ENCODE measurements around the gene PCNX2.
"Not testable (repeated sequence)": the region's sequence is repeated elsewhere in the genome, so short reads cannot be mapped to it uniquely, and the experiment has no call there.

Gene PCNX2

GRCh38 chr1:233006541-233006973 lies 289.0 kb downstream of the PCNX2 start:
- no peak for DNase-seq (ENCODE audit: low spot score)

GRCh38 chr1:233006108-233006507 lies 289.4 kb downstream of the PCNX2 start:
- no peak for DNase-seq (ENCODE audit: low spot score)

GRCh38 chr1:233005703-233006102 lies 289.8 kb downstream of the PCNX2 start:
- no peak for DNase-seq (ENCODE audit: low spot score)

- no peak for DNase-seq (ENCODE audit: low spot score)
Measured at GRCh38 chr1:233005156-233005555, 290.4 kb downstream of the PCNX2 start.

- no peak for DNase-seq (ENCODE audit: low spot score)
Measured at GRCh38 chr1:233004451-233004850, 291.1 kb downstream of the PCNX2 start.

- DNase-seq (ENCODE audit: low spot score) = not testable (repeated sequence)
Measured at GRCh38 chr1:233003638-233004037, 291.9 kb downstream of the PCNX2 start.

- DNase-seq (ENCODE audit: low spot score) = no peak
Measured at GRCh38 chr1:232999956-233000625, 295.4 kb downstream of the PCNX2 start.

- peak; percentile 23 for DNase-seq (ENCODE audit: low spot score)
Measured at GRCh38 chr1:232998646-232999045, 296.9 kb downstream of the PCNX2 start.

- DNase-seq (ENCODE audit: low spot score) = no peak
Measured at GRCh38 chr1:232998138-232998537, 297.4 kb downstream of the PCNX2 start.

- no peak for DNase-seq (ENCODE audit: low spot score)
Measured at GRCh38 chr1:232996143-232996542, 299.4 kb downstream of the PCNX2 start.

GRCh38 chr1:232995189-232995588 lies 300.3 kb downstream of the PCNX2 start:
- no peak for DNase-seq (ENCODE audit: low spot score)

GRCh38 chr1:232993555-232993954 lies 302.0 kb downstream of the PCNX2 start:
- DNase-seq (ENCODE audit: low spot score) = no peak

GRCh38 chr1:232992227-232992626 lies 303.3 kb downstream of the PCNX2 start:
- no peak for DNase-seq (ENCODE audit: low spot score)

- DNase-seq (ENCODE audit: low spot score) = no peak
Measured at GRCh38 chr1:232991238-232991637, 304.3 kb downstream of the PCNX2 start.

GRCh38 chr1:232990176-232991128 lies 305.1 kb downstream of the PCNX2 start:
- no peak for DNase-seq (ENCODE audit: low spot score)

- peak; percentile 57 for DNase-seq (ENCODE audit: low spot score)
Measured at GRCh38 chr1:232988572-232989040, 306.9 kb downstream of the PCNX2 start.

- no peak for DNase-seq (ENCODE audit: low spot score)
Measured at GRCh38 chr1:232987774-232988140, 307.8 kb downstream of the PCNX2 start.

- no peak for DNase-seq (ENCODE audit: low spot score)
Measured at GRCh38 chr1:232987046-232987773, 308.3 kb downstream of the PCNX2 start.

- no peak for DNase-seq (ENCODE audit: low spot score)
Measured at GRCh38 chr1:232986527-232986922, 309.0 kb downstream of the PCNX2 start.

- DNase-seq (ENCODE audit: low spot score) = no peak
Measured at GRCh38 chr1:232985882-232986526, 309.5 kb downstream of the PCNX2 start.

- DNase-seq (ENCODE audit: low spot score) = no peak
Measured at GRCh38 chr1:232984577-232985425, 310.7 kb downstream of the PCNX2 start.
